ENCODE data around the gene KIF19.

- TF ChIP-seq CTCF (IDR thresholded peaks at IDR 0.05) = no peak
- no peak for TF ChIP-seq POLR2AphosphoS5 (IDR thresholded peaks at IDR 0.05; ENCODE audit: low read depth, low read length)
- TF ChIP-seq REST (IDR thresholded peaks at IDR 0.05; ENCODE audit: insufficient read depth in 1 of 2, low read depth in 2 of 2, low read length in 1 of 2) = no peak
- TF ChIP-seq TCF7L2 (IDR thresholded peaks at IDR 0.05; ENCODE audit: low read depth, low read length) = no peak
- no peak for TF ChIP-seq SIN3A (IDR thresholded peaks at IDR 0.05; ENCODE audit: borderline replicate concordance, insufficient read depth, low read depth, low read length)
These were observed 64.9 kb downstream of the KIF19 start for GRCh38 chr17:74390680-74391653.
